ENCODE data around the gene CCDC134.

Gene CCDC134

DNA sequence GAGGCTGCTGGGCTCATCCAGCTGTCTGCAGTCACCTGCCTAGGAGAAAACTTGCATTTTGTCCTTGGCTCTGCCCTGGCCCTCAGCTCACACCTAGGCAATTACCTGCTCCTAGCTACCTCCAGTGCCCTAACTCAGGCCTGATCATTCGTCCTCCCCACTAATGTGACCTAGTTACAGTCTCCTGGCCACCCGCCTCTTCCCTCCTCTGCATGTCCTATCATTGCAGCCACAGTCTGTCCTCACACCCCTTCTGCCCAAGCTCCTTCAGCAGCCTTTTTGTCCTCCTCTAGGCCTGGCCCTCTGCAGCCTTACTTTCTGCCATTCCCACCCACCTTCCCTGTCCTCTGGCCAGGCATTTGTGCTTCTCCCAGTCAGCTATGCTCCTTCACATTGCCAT is 17.7 kb upstream of the CCDC134 start:
- DNase-seq (ENCODE audit: low read depth in 4 of 4, low spot score in 1 of 4) = no peak

DNA sequence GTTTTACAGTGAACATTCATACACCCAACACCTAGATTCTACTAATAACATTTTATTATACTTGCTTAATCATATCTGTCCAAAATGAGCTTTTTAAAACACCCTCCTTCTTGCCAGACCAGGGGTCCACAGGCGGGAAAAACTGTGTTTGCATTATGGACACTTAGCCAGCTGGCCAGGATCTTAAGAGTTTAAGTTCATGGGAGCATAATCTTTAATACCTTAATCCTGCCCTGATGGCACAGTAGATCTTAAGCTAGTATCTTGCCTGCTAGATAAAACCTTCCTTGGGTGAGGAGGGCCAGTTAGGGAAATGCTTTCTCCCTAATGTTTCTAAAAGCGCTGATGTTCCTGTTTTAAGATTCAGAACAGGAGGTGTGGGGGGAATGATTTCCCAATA is 13.1 kb upstream of the CCDC134 start:
- DNase-seq (ENCODE audit: low read depth in 4 of 4, low spot score in 1 of 4) = no peak

DNA sequence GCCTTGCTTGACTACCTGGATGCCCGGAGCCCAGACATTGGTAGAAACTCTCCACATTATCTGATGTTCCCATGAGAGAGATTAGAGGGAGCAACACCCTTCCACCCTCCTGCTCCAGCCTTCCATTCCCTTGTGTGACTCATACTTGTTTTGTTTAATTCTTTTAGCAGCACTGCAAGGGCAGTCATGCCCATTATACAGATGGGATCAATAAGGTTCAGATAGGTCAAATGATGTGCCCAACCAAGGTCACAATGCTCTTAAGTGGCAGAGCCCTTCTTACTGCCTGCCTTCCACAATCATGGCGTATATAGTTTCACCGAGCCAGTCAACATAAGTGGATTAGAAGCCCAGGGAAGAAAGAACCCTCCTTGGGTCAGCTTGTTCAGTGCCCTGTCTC is 6.6 kb upstream of the CCDC134 start:
- DNase-seq (ENCODE audit: low read depth in 4 of 4, low spot score in 1 of 4) = no peak

DNA sequence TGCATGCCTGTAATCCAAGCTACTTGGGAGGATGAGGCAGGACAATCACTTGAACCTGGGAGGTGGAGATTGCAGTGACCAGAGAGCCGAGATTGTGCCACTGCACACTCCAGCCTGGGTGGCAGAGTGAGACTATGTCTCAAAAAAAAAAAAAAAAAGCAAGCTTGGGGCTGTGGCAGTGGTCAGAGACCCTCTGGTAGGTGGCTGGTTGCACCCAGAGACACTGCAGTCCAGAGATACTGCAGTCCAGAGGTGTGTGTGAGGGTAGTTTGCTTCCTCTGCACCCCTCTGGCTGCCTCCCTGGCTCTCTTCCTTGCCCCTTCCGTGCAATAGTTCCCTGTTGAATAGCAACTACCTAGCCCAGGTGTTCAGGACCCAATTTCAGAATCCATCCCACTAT is 1.7 kb upstream of the CCDC134 start:
- no peak for DNase-seq (ENCODE audit: low read depth in 4 of 4, low spot score in 1 of 4)

DNA sequence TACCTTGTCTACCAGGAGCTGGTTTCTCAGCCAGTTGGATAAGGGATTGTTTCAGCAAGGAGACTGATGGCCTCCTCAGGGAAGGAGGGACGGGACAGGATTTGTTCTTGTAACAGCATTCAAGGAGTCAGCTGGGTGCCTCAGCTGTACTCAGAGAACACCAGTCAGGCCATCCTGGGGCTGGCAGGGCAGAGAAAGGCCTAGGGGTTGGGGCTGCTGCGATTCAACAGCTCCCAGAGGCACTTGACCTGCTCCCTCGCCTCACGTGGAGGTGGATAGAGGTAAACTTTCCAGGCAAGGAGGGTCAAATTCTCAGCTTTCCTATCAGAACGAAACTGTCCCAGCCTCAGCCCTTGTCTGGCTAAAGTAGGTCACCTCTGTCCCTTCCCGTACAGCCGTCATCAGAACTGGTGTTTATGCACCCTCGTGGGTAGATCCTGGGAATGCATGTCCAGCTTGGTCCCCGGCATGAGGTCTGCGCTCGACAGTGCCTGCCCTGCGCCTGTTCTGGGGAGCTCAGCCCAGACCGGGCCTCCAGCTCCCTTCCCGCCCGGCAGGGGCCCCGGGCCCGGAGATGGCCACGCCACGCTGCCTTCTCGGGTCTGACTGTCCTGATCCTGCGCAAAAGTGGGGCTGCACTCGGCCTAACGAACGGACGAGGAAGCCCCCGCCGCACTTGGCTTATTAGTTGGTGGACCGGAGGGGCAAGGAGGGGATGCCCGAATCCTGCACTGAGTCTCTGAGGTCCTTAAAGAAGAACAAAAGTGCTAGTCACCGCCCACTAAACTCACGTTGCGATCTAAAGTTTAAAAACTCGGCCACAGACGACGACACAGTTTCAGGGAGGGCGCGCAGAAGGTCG is 762 bp upstream of the CCDC134 start:
- DNase-seq (ENCODE audit: low read depth in 4 of 4, low spot score in 1 of 4) = no peak

DNA sequence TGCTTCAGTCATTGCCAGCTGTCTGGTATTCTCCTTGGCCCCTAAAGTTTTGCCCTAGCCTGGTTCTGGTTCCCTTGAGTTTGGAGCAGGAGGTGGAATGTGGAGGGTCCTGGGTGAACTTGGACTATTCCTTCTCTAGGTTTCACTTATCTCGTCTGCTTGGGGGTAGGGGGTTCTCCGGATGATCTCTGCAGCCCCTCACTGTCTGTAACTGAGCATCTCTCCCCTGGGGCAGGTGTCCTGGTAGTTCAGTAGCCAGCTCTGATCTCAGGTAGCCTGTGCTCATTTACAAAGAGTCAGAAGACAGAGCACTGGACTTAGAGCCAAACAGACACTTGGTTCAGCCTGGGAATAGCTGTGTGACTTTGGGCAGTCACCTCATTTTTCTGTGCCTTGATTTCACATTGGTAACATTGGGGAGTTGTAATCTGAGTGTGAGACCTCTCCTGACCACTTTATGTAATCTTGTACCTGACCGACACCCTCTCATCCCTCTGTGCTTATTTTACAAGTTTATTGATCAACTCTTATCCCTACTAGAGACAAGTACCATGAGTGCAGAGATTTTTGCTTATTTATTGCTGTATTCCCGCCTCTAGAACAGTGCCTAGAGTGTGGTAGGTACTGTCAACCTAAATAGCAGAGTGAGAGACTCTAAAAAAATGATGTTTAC is 804 bp downstream of the CCDC134 start:
- no peak for DNase-seq (ENCODE audit: low read depth in 4 of 4, low spot score in 1 of 4)

DNA sequence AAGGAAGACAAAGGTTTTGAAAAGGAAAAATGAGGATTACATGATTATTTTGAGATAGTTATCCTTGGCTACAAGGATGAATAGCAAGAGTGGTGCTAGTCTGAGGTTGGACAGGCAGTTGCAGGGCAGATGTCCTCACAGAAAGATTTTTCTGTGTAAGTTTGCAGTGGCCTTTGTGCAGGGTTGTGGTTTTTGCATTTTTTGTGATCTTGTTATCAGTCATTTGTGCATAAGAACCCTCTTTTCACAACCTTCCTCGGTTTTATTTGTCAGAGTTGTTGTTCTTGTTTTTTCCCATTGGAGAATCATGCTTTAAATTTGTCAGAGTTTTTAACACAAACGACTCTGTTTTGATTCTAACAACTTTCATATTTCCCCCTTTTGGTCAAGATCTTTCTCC is 1.4 kb downstream of the CCDC134 start:
- DNase-seq (ENCODE audit: low read depth in 4 of 4, low spot score in 1 of 4) = no peak

DNA sequence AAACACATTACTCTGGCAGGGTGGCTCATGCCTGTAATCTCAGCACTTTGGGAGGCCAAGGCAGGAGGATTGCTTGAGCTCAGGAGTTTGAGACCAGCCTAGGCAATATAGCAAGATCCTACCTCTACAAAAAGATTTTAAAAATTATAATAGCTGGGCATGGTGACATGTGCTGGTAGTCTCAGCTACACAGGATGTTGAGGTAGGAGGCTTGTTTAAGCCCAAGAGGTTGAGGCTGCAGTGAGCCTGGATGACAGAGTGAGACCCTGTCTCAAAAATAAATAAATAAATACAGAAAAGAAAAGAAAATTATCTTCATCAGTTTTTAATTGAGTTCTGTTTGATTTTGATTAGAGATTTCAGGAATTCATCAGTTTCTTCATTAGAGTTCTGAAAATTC is 5.2 kb downstream of the CCDC134 start:
- no peak for DNase-seq (ENCODE audit: low read depth in 4 of 4, low spot score in 1 of 4)

DNA sequence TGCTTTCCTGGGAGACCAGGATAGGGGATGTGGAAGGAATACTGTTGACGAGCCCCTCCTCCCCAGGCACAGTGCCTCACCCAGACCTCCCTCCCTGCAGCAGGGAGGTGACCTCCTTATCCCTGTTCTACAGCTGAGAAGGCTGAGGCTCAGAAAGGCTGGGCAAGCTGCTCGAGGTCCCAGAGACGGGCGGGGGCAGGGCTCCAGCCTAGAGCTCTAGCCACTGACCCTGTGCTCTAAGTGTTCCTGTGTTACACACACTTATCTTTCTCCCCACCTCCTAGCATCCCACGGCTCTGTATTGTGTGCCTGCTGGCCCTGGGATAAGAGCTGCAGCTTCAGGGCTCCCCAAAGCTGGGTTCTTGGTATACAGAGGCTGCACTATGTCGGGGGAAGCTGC is 7.9 kb downstream of the CCDC134 start:
- DNase-seq (ENCODE audit: low read depth in 4 of 4, low spot score in 1 of 4) = no peak

DNA sequence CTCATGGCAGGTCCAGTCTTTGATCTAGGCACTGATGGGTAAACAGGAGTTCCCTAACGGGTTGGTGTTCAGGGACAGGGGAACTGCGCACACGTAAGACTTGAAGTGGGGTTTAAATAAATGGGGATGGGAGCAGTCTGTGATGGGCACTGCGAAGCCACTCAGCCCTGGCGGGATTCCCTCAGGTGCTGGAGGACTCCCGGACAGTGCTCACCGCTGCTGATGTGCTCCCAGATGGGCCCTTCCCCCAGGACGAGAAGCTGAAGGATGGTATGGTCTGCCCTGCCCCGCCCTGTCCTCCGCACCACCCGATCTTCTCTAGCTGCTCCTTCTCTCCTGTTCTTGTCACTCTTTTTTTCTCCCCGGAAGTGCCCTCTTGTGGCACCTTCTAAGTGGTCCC is 9.5 kb downstream of the CCDC134 start:
- no peak for DNase-seq (ENCODE audit: low read depth in 4 of 4, low spot score in 1 of 4)

DNA sequence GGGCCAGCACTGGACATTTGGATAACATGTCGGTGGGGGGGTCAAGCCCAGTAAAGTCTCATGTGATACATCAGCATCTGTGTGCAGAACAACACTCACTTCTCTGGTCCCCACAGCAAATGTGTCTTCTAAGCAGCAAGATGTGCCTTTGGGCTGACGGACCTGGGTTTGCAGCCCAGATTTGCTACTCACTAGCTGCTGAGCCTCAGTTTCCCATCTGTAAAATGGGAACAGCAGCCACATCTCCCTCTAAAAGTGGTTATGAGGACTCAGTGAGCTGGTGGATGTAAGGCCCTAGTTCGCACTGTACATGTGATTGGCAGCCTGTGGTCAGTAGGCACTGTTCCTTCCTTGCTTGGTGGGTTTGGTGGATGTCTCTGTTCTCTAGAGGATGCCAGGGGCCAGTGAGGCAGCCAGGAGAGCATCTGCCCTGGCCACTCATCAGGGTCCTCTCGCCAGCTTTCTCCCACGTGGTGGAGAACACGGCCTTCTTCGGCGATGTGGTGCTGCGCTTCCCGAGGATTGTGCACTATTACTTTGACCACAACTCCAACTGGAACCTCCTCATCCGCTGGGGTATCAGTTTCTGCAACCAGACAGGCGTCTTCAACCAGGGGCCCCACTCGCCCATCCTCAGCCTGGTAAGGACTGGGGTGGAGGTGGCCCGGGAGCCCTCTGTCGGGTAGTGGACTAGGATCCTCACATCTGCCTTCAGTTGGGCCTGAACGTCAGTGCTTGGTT is 12.5 kb downstream of the CCDC134 start:
- no peak for DNase-seq (ENCODE audit: low read depth in 4 of 4, low spot score in 1 of 4)

DNA sequence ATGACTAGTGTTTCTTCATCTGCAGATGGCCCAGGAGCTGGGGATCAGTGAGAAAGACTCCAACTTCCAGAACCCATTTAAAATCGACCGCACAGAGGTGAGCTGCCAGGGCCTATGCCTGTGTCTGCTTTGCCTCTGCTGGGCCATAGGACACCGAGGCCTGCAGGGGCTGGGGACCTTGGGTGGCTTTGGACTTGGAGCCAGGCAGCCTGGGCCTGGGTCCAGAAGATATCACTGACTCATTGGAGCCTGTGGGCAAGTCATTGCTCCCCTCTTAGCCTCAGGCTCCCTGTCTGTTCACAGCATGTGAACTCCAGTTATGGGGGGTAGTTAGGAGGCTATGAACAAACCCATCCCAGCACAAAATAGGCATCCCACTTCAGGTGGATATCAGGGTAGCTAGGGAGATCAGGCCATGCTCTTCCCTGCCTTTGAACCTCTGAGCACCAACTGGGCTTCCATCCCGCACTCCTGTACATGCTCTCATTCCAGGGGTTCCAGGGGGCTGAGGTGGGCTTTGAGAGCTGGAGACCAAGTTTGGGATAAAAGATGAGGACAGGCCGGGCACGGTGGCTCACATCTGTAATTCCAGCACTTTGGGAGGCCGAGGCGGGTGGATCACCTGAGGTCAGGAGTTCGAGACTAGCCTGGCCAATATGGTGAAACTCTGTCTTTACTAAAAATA is 13.4 kb downstream of the CCDC134 start:
- no peak for DNase-seq (ENCODE audit: low read depth in 4 of 4, low spot score in 1 of 4)

DNA sequence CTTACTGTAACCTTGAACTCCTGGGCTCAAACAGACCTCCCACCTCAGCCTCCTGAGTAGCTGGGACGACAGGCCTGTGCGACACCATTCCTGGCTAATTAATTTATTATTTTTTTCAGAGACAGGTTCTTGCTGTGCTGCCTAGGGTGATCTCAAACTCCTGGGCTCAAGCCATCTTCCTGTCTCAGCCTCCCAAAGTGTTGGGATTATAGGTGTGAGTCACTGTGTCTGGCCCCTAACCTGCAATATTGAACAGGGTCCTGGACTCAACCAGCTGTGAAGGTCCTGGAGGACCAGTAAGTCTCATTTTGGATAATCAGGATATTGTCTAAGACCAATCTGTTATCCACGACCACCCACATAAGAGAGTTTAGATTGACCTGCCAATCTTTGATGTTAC is 15.2 kb downstream of the CCDC134 start:
- no peak for DNase-seq (ENCODE audit: low read depth in 4 of 4, low spot score in 1 of 4)

DNA sequence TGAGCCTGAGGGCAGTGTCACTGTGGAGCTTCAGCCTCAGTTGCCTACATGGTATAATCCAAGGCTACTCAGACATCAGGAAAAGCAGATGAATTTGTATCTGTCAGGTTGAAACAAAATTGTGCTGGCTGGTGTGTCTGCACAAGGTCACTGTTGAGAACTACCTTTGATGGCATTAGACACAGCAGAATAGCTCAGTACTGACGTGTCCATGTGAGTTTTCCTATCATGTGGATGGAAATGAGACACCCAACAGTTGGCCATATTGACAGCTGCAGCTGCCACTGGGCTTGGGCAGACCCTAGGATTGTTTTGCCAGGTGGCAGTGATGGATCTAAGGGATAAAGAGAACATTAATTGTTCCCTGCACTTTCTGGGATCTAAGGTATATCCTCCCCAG is 15.8 kb downstream of the CCDC134 start:
- no peak for DNase-seq (ENCODE audit: low read depth in 4 of 4, low spot score in 1 of 4)

DNA sequence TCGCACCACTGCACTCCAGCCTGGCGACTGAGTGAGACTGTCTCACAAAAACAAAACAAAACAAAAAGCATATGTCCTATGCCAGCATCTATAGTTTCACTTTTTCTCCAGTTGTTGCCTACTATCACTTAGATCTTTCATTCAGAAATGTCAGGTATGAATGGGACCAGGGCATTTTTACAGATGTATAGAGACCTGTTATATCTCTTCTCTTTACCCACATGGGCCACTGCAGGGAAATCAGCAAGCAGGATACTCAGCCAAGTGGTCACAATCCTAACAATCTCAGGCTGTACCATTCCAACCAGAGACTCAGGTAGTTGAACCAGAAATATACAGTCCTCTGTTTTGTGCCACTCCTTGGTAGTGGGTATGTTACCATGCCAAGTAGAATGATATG is 16.4 kb downstream of the CCDC134 start:
- DNase-seq (ENCODE audit: low read depth in 4 of 4, low spot score in 1 of 4) = no peak

DNA sequence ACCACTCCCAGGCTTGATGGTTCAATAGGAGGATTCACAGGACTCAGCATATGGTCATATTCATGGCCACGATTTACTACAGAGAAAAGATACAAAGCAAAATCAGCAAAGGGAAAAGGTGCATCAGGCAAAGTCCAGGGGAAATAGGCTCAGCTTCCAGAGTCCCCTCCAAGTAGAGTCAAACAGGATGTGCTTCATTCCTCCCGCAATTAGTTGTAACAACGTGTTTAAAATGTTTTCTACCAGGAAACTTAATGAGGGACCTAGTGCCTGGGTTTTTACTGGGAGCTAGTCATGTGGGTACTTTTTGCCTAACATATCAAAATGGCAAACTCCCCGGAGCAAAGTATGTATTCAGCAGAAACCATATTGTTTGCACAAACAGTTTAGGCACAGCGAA is 17.5 kb downstream of the CCDC134 start:
- no peak for DNase-seq (ENCODE audit: low read depth in 4 of 4, low spot score in 1 of 4)

DNA sequence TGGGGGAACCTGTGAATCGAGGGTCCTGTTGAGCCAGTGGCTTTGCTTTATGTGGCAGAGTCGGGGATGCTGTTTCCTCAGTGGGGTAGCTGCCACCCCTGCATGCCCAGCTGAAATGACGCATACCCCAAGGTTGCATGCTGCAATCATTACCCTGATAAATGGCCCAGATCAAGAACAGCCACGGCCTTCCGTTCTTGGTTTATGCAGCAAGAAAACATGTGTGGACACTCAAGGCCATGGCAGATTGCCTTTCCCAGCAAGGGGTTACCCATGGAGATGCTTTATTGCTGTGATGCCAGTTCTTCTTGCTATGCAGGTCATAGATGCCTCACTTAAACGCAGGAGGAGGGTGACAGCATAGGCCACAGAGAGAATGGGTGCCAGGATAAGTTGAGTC is 18.1 kb downstream of the CCDC134 start:
- no peak for DNase-seq (ENCODE audit: low read depth in 4 of 4, low spot score in 1 of 4)

DNA sequence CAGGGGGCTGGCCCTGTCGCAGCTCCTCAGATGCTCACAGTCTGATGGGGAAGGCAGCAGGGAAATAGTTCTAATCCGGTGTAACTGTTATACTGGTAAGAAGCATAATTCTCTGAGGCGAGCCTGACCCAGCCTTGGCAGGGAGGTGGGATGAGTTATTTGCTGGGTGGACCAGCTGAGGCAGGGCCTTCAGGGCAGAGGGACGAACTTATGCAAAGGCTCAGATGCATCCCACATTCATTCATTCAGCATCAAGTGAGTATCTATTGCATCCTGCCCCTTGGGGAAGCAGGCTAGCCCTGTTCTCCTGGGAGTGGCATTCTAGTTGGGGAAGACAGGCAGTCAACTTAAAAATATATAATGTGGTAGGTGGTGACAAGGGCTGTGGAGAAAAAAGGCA is 18.8 kb downstream of the CCDC134 start:
- DNase-seq (ENCODE audit: low read depth in 4 of 4, low spot score in 1 of 4) = no peak

DNA sequence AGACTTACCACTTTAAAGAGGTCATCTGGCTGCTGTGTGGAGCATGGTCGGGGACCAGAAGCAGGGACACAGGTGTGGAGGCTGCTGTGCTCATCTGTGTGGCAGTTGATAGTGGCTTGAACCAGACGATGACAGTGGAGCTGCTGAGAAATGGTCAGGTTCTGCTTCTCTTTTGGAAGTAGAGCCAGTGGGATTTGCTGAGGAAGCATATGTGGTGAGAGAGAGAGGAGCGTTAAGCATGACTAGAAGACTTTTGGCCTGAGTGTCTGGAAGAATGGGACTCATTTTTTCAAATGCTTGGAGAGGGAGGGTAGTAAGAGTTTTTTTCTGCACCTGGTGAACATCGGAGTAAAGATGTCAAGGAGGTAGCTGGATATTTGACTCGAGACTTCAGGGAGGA is 20.0 kb downstream of the CCDC134 start:
- no peak for DNase-seq (ENCODE audit: low read depth in 4 of 4, low spot score in 1 of 4)

DNA sequence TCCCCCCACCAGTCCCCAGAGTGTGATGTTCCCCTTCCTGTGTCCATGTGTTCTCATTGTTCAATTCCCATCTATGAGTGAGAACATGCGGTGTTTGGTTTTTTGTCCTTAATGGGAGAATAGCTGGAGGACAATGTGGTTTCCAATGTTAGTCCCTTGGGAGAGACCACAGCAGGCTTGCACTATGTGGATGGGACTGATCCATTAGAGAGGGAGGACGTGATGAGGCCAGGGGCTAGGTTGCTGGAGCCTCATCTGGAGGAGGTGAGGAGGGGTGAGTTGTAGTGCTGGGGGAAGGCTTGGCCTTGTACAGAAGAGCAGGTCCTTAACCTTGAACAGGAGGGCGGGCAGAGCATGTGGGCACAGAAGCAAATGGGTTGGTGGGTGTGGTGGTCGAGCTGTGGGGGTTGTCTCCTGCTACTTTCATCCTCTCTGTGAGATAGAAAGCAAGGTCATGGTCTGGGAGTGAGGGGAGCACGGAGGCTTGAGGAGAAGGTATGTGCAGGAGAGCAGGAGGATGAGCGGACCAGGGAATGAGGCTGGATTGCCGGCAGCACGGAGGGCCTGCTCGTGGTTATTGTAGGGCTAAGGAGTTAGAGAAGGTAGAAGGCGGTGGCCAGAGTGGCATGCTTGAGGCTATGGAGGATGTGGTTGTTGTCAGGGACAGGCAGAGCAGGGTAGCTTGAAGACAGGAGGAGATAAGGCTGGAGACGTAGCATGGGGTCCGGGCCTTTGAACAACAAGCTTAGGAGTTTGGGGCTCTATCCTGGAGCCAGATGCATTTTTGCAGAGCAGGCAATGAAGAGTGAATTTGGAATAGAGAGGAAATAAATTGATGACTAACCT is 21.2 kb downstream of the CCDC134 start:
- DNase-seq (ENCODE audit: low read depth in 4 of 4, low spot score in 1 of 4) = no peak
